H9 (cell line): Measurements from ENCODE around the gene COG3. TPM values are rescaled to one million over a fixed set of nuclear protein-coding genes. Genes with fewer than 3 reads are reported as not detected.
A peak's percentile ranks its signal among the peaks of the same experiment; 100 is the strongest.
"Not testable (repeated sequence)": the region's sequence is repeated elsewhere in the genome, so short reads cannot be mapped to it uniquely, and the experiment has no call there.

Source experiments
- DNase-seq: peaks from one replicate; pipeline ENCODE4 v3.0.0-alpha.2; 2017
- H2AFZ ChIP-seq: one replicate; pipeline ENCODE4 v1.6.1; 2013; ENCODE audit warnings: mild to moderate bottlenecking, low read length, control low read depth, moderate library complexity
- H2AK5ac ChIP-seq: 2 replicates; pipeline ENCODE4 v1.6.1; 2013; ENCODE audit warnings: low read length, control low read depth, mixed read lengths; ENCODE audit not compliant: insufficient read length
- H2BK120ac ChIP-seq: one replicate; pipeline ENCODE4 v1.6.1; 2013; ENCODE audit warnings: low read depth, mild to moderate bottlenecking, low read length, control low read depth, inconsistent platforms; ENCODE audit not compliant: poor library complexity, severe bottlenecking
- H2BK12ac ChIP-seq: 2 replicates; pipeline ENCODE4 v1.6.1; 2013; ENCODE audit warnings: low read length, control low read depth, mixed read lengths, low read depth; ENCODE audit not compliant: insufficient read length
- H2BK15ac ChIP-seq: 2 replicates; pipeline ENCODE4 v1.6.1; 2013; ENCODE audit warnings: low read depth, low read length, control low read depth
- H2BK20ac ChIP-seq: one replicate; pipeline ENCODE4 v1.6.1; 2013; ENCODE audit warnings: low read depth, mild to moderate bottlenecking, low read length, control low read depth, inconsistent platforms; ENCODE audit not compliant: poor library complexity, severe bottlenecking
- H2BK5ac ChIP-seq: 2 replicates; pipeline ENCODE4 v1.6.1; 2013; ENCODE audit warnings: low read length, control low read depth, mixed read lengths; ENCODE audit not compliant: insufficient read length
- H3K14ac ChIP-seq: 2 replicates; pipeline ENCODE4 v1.6.1; 2013; ENCODE audit warnings: low read length, control low read depth; ENCODE audit not compliant: insufficient read depth
- H3K18ac ChIP-seq: 2 replicates; pipeline ENCODE4 v1.6.1; 2013; ENCODE audit warnings: low read depth, mild to moderate bottlenecking, mixed read lengths, low read length, control low read depth; ENCODE audit not compliant: insufficient read length
- H3K23ac ChIP-seq: 2 replicates; pipeline ENCODE4 v1.6.1; 2013; ENCODE audit warnings: low read length, control low read depth, mixed read lengths, low read depth; ENCODE audit not compliant: insufficient read length
- H3K23me2 ChIP-seq: 2 replicates; pipeline ENCODE4 v1.6.1; 2013; ENCODE audit warnings: low read depth, mild to moderate bottlenecking, mixed read lengths, low read length, control low read depth; ENCODE audit not compliant: insufficient read length, poor library complexity, severe bottlenecking
- H3K27ac ChIP-seq: 2 replicates; pipeline ENCODE4 v1.5.1; 2013; ENCODE audit warnings: low read length, control low read depth, mixed read lengths, low read depth; ENCODE audit not compliant: insufficient read length
- H3K27me3 ChIP-seq: 2 replicates; pipeline ENCODE4 v1.6.1; 2013; ENCODE audit warnings: low read length, control low read depth, inconsistent platforms; ENCODE audit not compliant: insufficient read depth
- H3K4ac ChIP-seq: 2 replicates; pipeline ENCODE4 v1.6.1; 2013; ENCODE audit warnings: low read depth, mild to moderate bottlenecking, control low read depth, inconsistent platforms, low read length, moderate library complexity
- H3K4me1 ChIP-seq: 2 replicates; pipeline ENCODE4 v1.6.1; 2013; ENCODE audit warnings: low read length, control low read depth, inconsistent platforms; ENCODE audit not compliant: insufficient read depth
- H3K4me2 ChIP-seq: 2 replicates; pipeline ENCODE4 v1.6.1; 2013; ENCODE audit warnings: low read length, control low read depth, mixed read lengths; ENCODE audit not compliant: insufficient read length, insufficient read depth
- H3K56ac ChIP-seq: 2 replicates; pipeline ENCODE4 v1.6.1; 2013; ENCODE audit warnings: low read depth, mild to moderate bottlenecking, mixed read lengths, low read length, control low read depth; ENCODE audit not compliant: insufficient read length
- H3K79me1 ChIP-seq: 2 replicates; pipeline ENCODE4 v1.6.1; 2013; ENCODE audit warnings: low read depth, mild to moderate bottlenecking, moderate library complexity, low read length, control low read depth, inconsistent platforms; ENCODE audit not compliant: insufficient read depth, poor library complexity, severe bottlenecking
- H3K79me2 ChIP-seq: 2 replicates; pipeline ENCODE4 v1.6.1; 2013; ENCODE audit warnings: low read length, control low read depth, inconsistent platforms; ENCODE audit not compliant: insufficient read depth
- H3K9ac ChIP-seq: 2 replicates; pipeline ENCODE4 v1.6.1; 2013; ENCODE audit warnings: low read length, control low read depth, mixed read lengths; ENCODE audit not compliant: insufficient read length; ENCODE audit errors: extremely low read depth
- H3K9me3 ChIP-seq: one replicate; pipeline ENCODE4 v1.6.1; 2013; ENCODE audit warnings: low read depth, low read length, inconsistent platforms; ENCODE audit not compliant: control insufficient read depth
- H3T11ph ChIP-seq: one replicate; pipeline ENCODE4 v1.6.1; 2013; ENCODE audit warnings: mild to moderate bottlenecking, low read length, control low read depth, inconsistent platforms
- H4K20me1 ChIP-seq: one replicate; pipeline ENCODE4 v1.6.1; 2013; ENCODE audit not compliant: control insufficient read depth, insufficient read length, insufficient read depth
- H4K5ac ChIP-seq: 2 replicates; pipeline ENCODE4 v1.6.1; 2013; ENCODE audit warnings: low read depth, mild to moderate bottlenecking, mixed read lengths, low read length, control low read depth; ENCODE audit not compliant: insufficient read length
- H4K8ac ChIP-seq: replicated peaks from 2 replicates; pipeline ENCODE4 v1.6.1; 2013; ENCODE audit warnings: low read length, control low read depth, mixed read lengths, low read depth; ENCODE audit not compliant: insufficient read length
- H4K91ac ChIP-seq: 2 replicates; pipeline ENCODE4 v1.6.1; 2013; ENCODE audit warnings: low read depth, mild to moderate bottlenecking, moderate library complexity, mixed read lengths, low read length, control low read depth; ENCODE audit not compliant: insufficient read length
- H3K27ac Mint-ChIP-seq, 3 experiments: 2 replicates in 2 of 3; 3 replicates in 1 of 3; pipeline ENCODE4 v1.8.0; 2020 to 2021; ENCODE audit warnings: mixed read lengths in 3 of 3, mild to moderate bottlenecking in 1 of 3, moderate library complexity in 1 of 3
- H3K27me3 Mint-ChIP-seq: 2 replicates; pipeline ENCODE4 v1.8.0; 2021; ENCODE audit warnings: low read depth, mild to moderate bottlenecking, moderate library complexity, mixed read lengths
- H3K36me3 Mint-ChIP-seq, 3 experiments: 2 replicates in 2 of 3; 3 replicates in 1 of 3; pipeline ENCODE4 v1.8.0; 2020 to 2021; ENCODE audit warnings: low read depth in 3 of 3, mixed read lengths in 3 of 3; ENCODE audit not compliant: insufficient read depth in 1 of 3
- H3K4me1 Mint-ChIP-seq, 2 experiments: 2 replicates each; pipeline ENCODE4 v1.8.0; 2020; ENCODE audit warnings: mixed read lengths in 2 of 2
- H3K4me3 Mint-ChIP-seq, 2 experiments: 2 replicates in 1 of 2; 3 replicates in 1 of 2; pipeline ENCODE4 v1.8.0; 2020 to 2021; ENCODE audit warnings: mild to moderate bottlenecking in 2 of 2, mixed read lengths in 2 of 2, moderate library complexity in 1 of 2
- H3K9me3 Mint-ChIP-seq, 2 experiments: 2 replicates in 1 of 2; 3 replicates in 1 of 2; pipeline ENCODE4 v1.8.0; 2020; ENCODE audit warnings: mild to moderate bottlenecking in 2 of 2, mixed read lengths in 2 of 2, moderate library complexity in 1 of 2
- CTCF ChIP-seq: fragments of 200-600 bp; sonication (generic); conservative IDR thresholded peaks from 3 replicates; pipeline ENCODE4 v1.8.0; 2021; ENCODE audit warnings: antibody characterized with exemption, mild to moderate bottlenecking
- WGBS: extraction: QIAGEN DNeasy Blood & Tissue Kit; methylation state at CpG from one replicate; pipeline ENCODE4 v1.1.7; 2013; ENCODE audit warnings: missing lambda C conversion rate, low lambda C conversion rate, mixed read lengths; ENCODE audit not compliant: insufficient read length; ENCODE audit errors: extremely low coverage; 5-methylcytosine and 5-hydroxymethylcytosine counted together
- total RNA-seq: library from RNA; stranded (reverse); gene quantifications from 2 replicates; pipeline ENCODE4 v1.2.1, GENCODE V29; 2021

COG3 gene
- total RNA-seq, 1 experiment from 2014 or later = 16.5 TPM

- WGBS = no CpG with 5 or more reads among the region's 64 CpGs
- H3K27me3 Mint-ChIP-seq = peaks cover 15% of the 10 kb centered on the region
- H3K9me3 Mint-ChIP-seq = 0 out of 5 replicates have a peak, but pooled peaks cover 0 to 2% of the 10 kb centered on the region in 2 experiments
- Histone ChIP-seq H3K4ac (no peak within 1 kb of the TSS), H2BK5ac (no peak within 1 kb of the TSS), H3K9ac (peak within 1 kb of the TSS; percentile 46), H3K56ac (no peak within 1 kb of the TSS), H3K4me1 (no peaks in the 10 kb centered on the region), H2AFZ (peak within 1 kb of the TSS; percentile 18), H3T11ph (no peak within 1 kb of the TSS), H3K27ac (no peak within 1 kb of the TSS), H2AK5ac (no peak within 1 kb of the TSS), H3K18ac (no peak within 1 kb of the TSS), H2BK120ac (no peak within 1 kb of the TSS), H3K79me1 (peaks cover 4% of the 10 kb centered on the region), H3K79me2 (0 out of 2 replicates have a peak, but pooled peaks cover 1% of the 10 kb centered on the region), H4K8ac (no peak within 1 kb of the TSS), H3K27me3 (no peaks in the 10 kb centered on the region), H3K9me3 (no peaks in the 10 kb centered on the region), H3K4me2 (peak within 1 kb of the TSS; percentile 98), H3K23ac (no peak within 1 kb of the TSS), H2BK12ac (no peak within 1 kb of the TSS), H2BK15ac (no peak within 1 kb of the TSS; the same call in 1 of the 2 replicates), H4K91ac (no peak within 1 kb of the TSS), H2BK20ac (no peak within 1 kb of the TSS), H3K14ac (peak within 1 kb of the TSS; percentile 31; the same call in 1 of the 2 replicates), H3K23me2 (peaks cover 9% of the 10 kb centered on the region), H4K5ac (no peak within 1 kb of the TSS), H4K20me1 (no peaks in the 10 kb centered on the region)
- no peaks in the 10 kb centered on the region; a peak in 1 of 7 replicates for H3K36me3 Mint-ChIP-seq
- DNase-seq = peak; percentile 96
- peak within 1 kb of the TSS; percentile 69 to 88 (median 84); a peak in 4 of 7 replicates for H3K27ac Mint-ChIP-seq
- H3K4me3 Mint-ChIP-seq = peak within 1 kb of the TSS; percentile 72 to 90
- H3K4me1 Mint-ChIP-seq = peaks cover 4 to 14% of the 10 kb centered on the region in 2 experiments
- TF ChIP-seq CTCF = no peak
Measured at GRCh38 chr13:45417790-45418534, 46.8 kb upstream of the COG3 start, which contains the start of gene SLC25A30. TSS of gene SLC25A30 (minus strand) at chr13:45418373. CDS start at chr13:45411425, 6,948 bp downstream.

- H3K23ac ChIP-seq, H2BK20ac ChIP-seq, H2BK15ac ChIP-seq, H3K4me3 Mint-ChIP-seq, H3K27ac ChIP-seq, H4K5ac ChIP-seq, H3K27me3 ChIP-seq, H2AFZ ChIP-seq, H3K9ac ChIP-seq, H4K91ac ChIP-seq, H2BK5ac ChIP-seq, H3K4me1 ChIP-seq, H2BK12ac ChIP-seq, H3K56ac ChIP-seq, DNase-seq, H3K27ac Mint-ChIP-seq, H4K20me1 ChIP-seq, H3K14ac ChIP-seq, H3K36me3 Mint-ChIP-seq, H3K79me1 ChIP-seq, H3K79me2 ChIP-seq, H3K4ac ChIP-seq, H3K23me2 ChIP-seq, H4K8ac ChIP-seq, H3K18ac ChIP-seq, H3T11ph ChIP-seq, H3K9me3 ChIP-seq, H3K9me3 Mint-ChIP-seq, H2AK5ac ChIP-seq, H2BK120ac ChIP-seq, H3K4me2 ChIP-seq: not testable (repeated sequence)
- WGBS = no CpG with 5 or more reads among the region's 16 CpGs
- peaks cover 4 to 11% of the 10 kb centered on the region in 2 experiments for H3K4me1 Mint-ChIP-seq
- H3K27me3 Mint-ChIP-seq = peaks cover 15% of the 10 kb centered on the region
Measured at GRCh38 chr13:45419389-45419788, 45.4 kb upstream of the COG3 start.
